Esophagus squamous epithelium (tissue), 5 donors: Measurements from ENCODE around the gene CREBL2. TPM values are rescaled to one million over a fixed set of nuclear protein-coding genes. Genes with fewer than 3 reads are reported as not detected.

Source experiments
- DNase-seq: peaks from one replicate; lab custom pipeline; 2025; lab: John Stamatoyannopoulos, UW
- H3K27ac ChIP-seq, 4 donors: fragments of 200-600 bp; sonication (generic); one replicate each; pipeline ENCODE4 v1.5.1; 2016 to 2019; ENCODE audit warnings: mild to moderate bottlenecking in 1 of 4
- H3K27me3 ChIP-seq, 4 donors: fragments of 200-600 bp; sonication (generic); 1 replicate in 3 of 4; 2 replicates in 1 of 4; pipeline versions ENCODE4 v1.5.1 to v1.6.0; 2017 to 2021; ENCODE audit warnings: antibody characterized with exemption in 1 of 4
- H3K36me3 ChIP-seq, 3 donors: fragments of 200-600 bp; sonication (generic); one replicate each; pipeline ENCODE4 v1.5.1; 2016 to 2019
- H3K4me1 ChIP-seq, 3 donors: fragments of 200-600 bp; sonication (generic); one replicate each; pipeline ENCODE4 v1.5.1; 2017 to 2019
- H3K4me3 ChIP-seq, 4 donors: fragments of 200-600 bp; sonication (generic); 1 replicate in 3 of 4; 2 replicates in 1 of 4; pipeline ENCODE4 v1.5.1; 2016 to 2019; ENCODE audit warnings: mild to moderate bottlenecking in 2 of 4, moderate library complexity in 1 of 4
- H3K9me3 ChIP-seq, 3 donors: fragments of 200-600 bp; sonication (generic); one replicate each; pipeline ENCODE4 v1.5.1; 2016 to 2019
- CTCF ChIP-seq, 6 experiments: fragments of 450-650 bp in 4 of 6; fragments of 200-600 bp in 2 of 6; sonication (generic) in 2 of 6; IDR thresholded peaks; one replicate each; pipeline ENCODE4 v1.5.1; 2016 to 2019; ENCODE audit warnings: antibody characterized with exemption in 6 of 6, mild to moderate bottlenecking in 4 of 6, moderate library complexity in 4 of 6
- POLR2A ChIP-seq, 4 donors: fragments of 450-650 bp; IDR thresholded peaks; one replicate each; pipeline ENCODE4 v1.6.1; 2017; ENCODE audit warnings: antibody characterized with exemption in 4 of 4, mild to moderate bottlenecking in 4 of 4, moderate library complexity in 3 of 4
- WGBS, 2 donors: methylation state at CpG; one replicate each; pipeline ENCODE4 v1.1.5; 2018; 5-methylcytosine and 5-hydroxymethylcytosine counted together
- intact Hi-C: fragments of 100-400 bp; cut with DNase I; formaldehyde crosslinking; loops from one replicate; pipeline ENCODE4 v1.15.0; 2022
- total RNA-seq, 4 donors: library from RNA; depleted of rRNA; stranded (reverse); fragments of >200 nt; gene quantifications; one replicate each; pipeline ENCODE4 v1.1.0, GENCODE V29; 2016
- donor health status: DM: yes; HTN: yes; CAD: no.

The CREBL2 gene
- total RNA-seq, 4 donors from 2014 or later, result 9.4 to 30.7 (median 17.3) TPM

GRCh38 chr12:12599750-12600643 is 11.7 kb upstream of the CREBL2 start:
- 63 to 64% methylated on average over 9 of the region's 9 CpGs for WGBS, 2 donors
- Histone ChIP-seq H3K4me3 (no peak overlapping the region), H3K27ac (peak overlapping the region in 1 of 4 donors; percentile 4), H3K36me3 (no peaks in the 10 kb centered on the region), H3K27me3 (no peaks in the 10 kb centered on the region), H3K9me3 (no peaks in the 10 kb centered on the region), H3K4me1 (peaks cover 0 to 32% (median 4%) of the 10 kb centered on the region in 3 donors)
- TF ChIP-seq POLR2A (IDR thresholded peaks at IDR 0.05) (no peak), CTCF (IDR thresholded peaks at IDR 0.05) (no peak)
- DNase-seq, result no peak
- intact Hi-C loops, result no loop called here

GRCh38 chr12:12600659-12601058 is 11.0 kb upstream of the CREBL2 start:
- no peak for DNase-seq
- Histone ChIP-seq H3K9me3 (no peaks in the 10 kb centered on the region), H3K27ac (no peak overlapping the region), H3K4me1 (peaks cover 3 to 39% (median 8%) of the 10 kb centered on the region in 3 donors), H3K36me3 (no peaks in the 10 kb centered on the region), H3K27me3 (no peaks in the 10 kb centered on the region), H3K4me3 (no peak overlapping the region)
- no peak for TF ChIP-seq CTCF (IDR thresholded peaks at IDR 0.05)
- intact Hi-C loops, result no loop called here
- WGBS, 2 donors, result 63 to 82% methylated on average over 8 of the region's 8 CpGs

- no peak overlapping the region for H3K4me3 ChIP-seq
- 48 to 65% methylated on average over 5 of the region's 5 CpGs for whole genome bisulfite sequencing, 2 donors
- H3K27ac ChIP-seq, result peak overlapping the region; percentile 45 to 90 (median 69)
- H3K27me3 ChIP-seq, result no peaks in the 10 kb centered on the region
- H3K9me3 ChIP-seq, result no peaks in the 10 kb centered on the region
- TF ChIP-seq POLR2A (IDR thresholded peaks at IDR 0.05) (no peak), CTCF (IDR thresholded peaks at IDR 0.05) (no peak)
- peaks cover 3 to 66% (median 15%) of the 10 kb centered on the region in 3 donors for H3K4me1 ChIP-seq
- H3K36me3 ChIP-seq, result no peaks in the 10 kb centered on the region
- intact Hi-C loops, result no loop called here
- no peak for DNase-seq
Observed at GRCh38 chr12:12604740-12605139, 6.9 kb upstream of the CREBL2 start.

GRCh38 chr12:12606781-12607589 is 4.7 kb upstream of the CREBL2 start:
- peaks cover 3 to 61% (median 11%) of the 10 kb centered on the region in 3 donors for H3K4me1 ChIP-seq
- intact Hi-C loops, result no loop called here
- no peaks in the 10 kb centered on the region for H3K36me3 ChIP-seq
- H3K9me3 ChIP-seq, result no peaks in the 10 kb centered on the region
- no peak for TF ChIP-seq CTCF (IDR thresholded peaks at IDR 0.05)
- no peak for TF ChIP-seq POLR2A (IDR thresholded peaks at IDR 0.05)
- H3K27ac ChIP-seq, result peak overlapping the region; percentile 41 to 90 (median 86)
- no peak for DNase-seq
- H3K4me3 ChIP-seq, result no peak overlapping the region
- no peaks in the 10 kb centered on the region for H3K27me3 ChIP-seq
- WGBS, 2 donors, result 22 to 42% methylated on average over 7 of the region's 7 CpGs
